Vagina (tissue), 2 donors: ENCODE measurements around the gene PRKCI. TPM values are rescaled to one million over a fixed set of nuclear protein-coding genes. Genes with fewer than 3 reads are reported as not detected.
"Not testable (repeated sequence)": the region's sequence is repeated elsewhere in the genome, so short reads cannot be mapped to it uniquely, and the experiment has no call there.

Experiments used
- DNase-seq, 2 donors: peaks; one replicate each; pipeline ENCODE4 v3.0.0-alpha.2; 2017; ENCODE audit errors: extremely low spot score in 2 of 2
- H3K27ac ChIP-seq: fragments of 200-600 bp; sonication (generic); one replicate; pipeline ENCODE4 v1.5.1; 2019
- H3K27me3 ChIP-seq: fragments of 200-600 bp; sonication (generic); one replicate; pipeline ENCODE4 v1.5.1; 2019
- H3K36me3 ChIP-seq, 2 donors: fragments of 200-600 bp; sonication (generic); one replicate each; pipeline ENCODE4 v1.5.1; 2017 to 2019
- H3K4me1 ChIP-seq: fragments of 200-600 bp; sonication (generic); one replicate; pipeline ENCODE4 v1.5.1; 2019
- H3K4me3 ChIP-seq, 2 donors: fragments of 200-600 bp; sonication (generic); 1 replicate in 1 of 2; 2 replicates in 1 of 2; pipeline ENCODE4 v1.5.1; 2016 to 2019
- H3K9me3 ChIP-seq: fragments of 200-600 bp; sonication (generic); one replicate; pipeline ENCODE4 v1.5.1; 2019
- CTCF ChIP-seq, 3 experiments: fragments of 450-650 bp in 2 of 3; fragments of 200-600 bp in 1 of 3; sonication (generic) in 1 of 3; IDR thresholded peaks; one replicate each; pipeline ENCODE4 v1.5.1; 2017 to 2019; ENCODE audit warnings: antibody characterized with exemption in 3 of 3, mild to moderate bottlenecking in 2 of 3, moderate library complexity in 2 of 3
- POLR2A ChIP-seq, 2 donors: fragments of 450-650 bp; IDR thresholded peaks; one replicate each; pipeline ENCODE4 v1.6.1; 2017; ENCODE audit warnings: antibody characterized with exemption in 2 of 2, mild to moderate bottlenecking in 2 of 2, moderate library complexity in 2 of 2
- POLR2AphosphoS5 ChIP-seq, 2 donors: sonication (generic); formaldehyde crosslinking; IDR thresholded peaks; one replicate each; pipeline ENCODE4 v1.9.0; 2017; ENCODE audit warnings: antibody characterized with exemption in 2 of 2, mild to moderate bottlenecking in 2 of 2, low read depth in 1 of 2; ENCODE audit not compliant: insufficient read depth in 1 of 2
- intact Hi-C: fragments of 100-400 bp; cut with DNase I; formaldehyde crosslinking; loops from one replicate; pipeline ENCODE4 v1.15.1; 2023
- total RNA-seq: library from RNA; depleted of rRNA; stranded (reverse); fragments of >200 nt; gene quantifications from one replicate; pipeline ENCODE4 v1.2.3, GENCODE V29; 2016

Gene PRKCI
- total RNA-seq, 1 donor from 2014 or later: 33.9 TPM

- no peak for DNase-seq
- no peak for TF ChIP-seq POLR2A (IDR thresholded peaks at IDR 0.05)
- no peak for TF ChIP-seq CTCF (IDR thresholded peaks at IDR 0.05)
- TF ChIP-seq POLR2AphosphoS5 (IDR thresholded peaks at IDR 0.05; ENCODE audit: insufficient read depth in 1 of 2, low read depth in 1 of 2): no peak
- Histone ChIP-seq H3K4me3 (no peak overlapping the region), H3K9me3 (no peaks in the 10 kb centered on the region), H3K36me3 (peaks cover 0 to 30% of the 10 kb centered on the region in 2 donors), H3K4me1 (no peaks in the 10 kb centered on the region), H3K27me3 (no peaks in the 10 kb centered on the region), H3K27ac (no peak overlapping the region)
- intact Hi-C loops: no loop called here
These were observed 45.6 kb downstream of the PRKCI start for GRCh38 chr3:170267793-170268192.

GRCh38 chr3:170269673-170270254 lies 47.5 kb downstream of the PRKCI start:
- H3K4me3 ChIP-seq, DNase-seq, H3K4me1 ChIP-seq, H3K27me3 ChIP-seq, H3K27ac ChIP-seq, intact Hi-C loops, H3K9me3 ChIP-seq: not testable (repeated sequence)
- peaks cover 0 to 22% of the 10 kb centered on the region in 2 donors for H3K36me3 ChIP-seq

DNA sequence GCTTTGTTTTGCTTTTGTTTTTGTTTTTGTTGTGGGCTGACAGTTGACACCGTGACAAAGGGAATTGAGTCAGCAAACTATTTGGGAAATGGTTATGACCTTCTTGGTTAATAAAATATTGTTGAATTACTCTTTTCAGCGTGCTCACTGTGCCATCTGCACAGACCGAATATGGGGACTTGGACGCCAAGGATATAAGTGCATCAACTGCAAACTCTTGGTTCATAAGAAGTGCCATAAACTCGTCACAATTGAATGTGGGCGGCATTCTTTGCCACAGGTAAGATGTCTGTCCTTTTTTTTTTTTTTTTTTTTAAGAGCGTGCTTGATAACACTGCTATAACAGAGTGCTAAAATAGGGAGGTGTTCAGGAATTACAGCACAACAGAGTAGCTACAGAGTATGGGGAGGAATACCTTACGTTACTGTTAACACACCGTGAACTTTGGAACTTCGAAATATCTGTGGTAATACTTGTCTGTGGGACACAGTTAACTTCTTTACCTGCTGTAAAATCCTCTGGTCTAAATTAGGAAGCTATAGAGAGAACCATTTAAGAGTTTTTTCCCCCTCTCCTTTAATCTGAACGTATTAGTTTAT lies 48.2 kb downstream of the PRKCI start:
- Histone ChIP-seq H3K27ac (no peak overlapping the region), H3K4me1 (no peaks in the 10 kb centered on the region), H3K4me3 (no peak overlapping the region), H3K9me3 (no peaks in the 10 kb centered on the region), H3K36me3 (peaks cover 0 to 22% of the 10 kb centered on the region in 2 donors), H3K27me3 (no peaks in the 10 kb centered on the region)
- TF ChIP-seq POLR2A (IDR thresholded peaks at IDR 0.05) (no peak), CTCF (IDR thresholded peaks at IDR 0.05) (no peak), POLR2AphosphoS5 (IDR thresholded peaks at IDR 0.05; ENCODE audit: insufficient read depth in 1 of 2, low read depth in 1 of 2) (no peak)
- no peak for DNase-seq
- intact Hi-C loops: no loop called here

- DNase-seq: no peak
- intact Hi-C loops: no loop called here
- Histone ChIP-seq H3K27ac (no peak overlapping the region), H3K27me3 (no peaks in the 10 kb centered on the region), H3K4me1 (no peaks in the 10 kb centered on the region), H3K9me3 (no peaks in the 10 kb centered on the region), H3K4me3 (no peak overlapping the region), H3K36me3 (peaks cover 0 to 15% of the 10 kb centered on the region in 2 donors)
- no peak for TF ChIP-seq POLR2A (IDR thresholded peaks at IDR 0.05)
- TF ChIP-seq POLR2AphosphoS5 (IDR thresholded peaks at IDR 0.05; ENCODE audit: insufficient read depth in 1 of 2, low read depth in 1 of 2): no peak
- no peak for TF ChIP-seq CTCF (IDR thresholded peaks at IDR 0.05)
These were observed 52.4 kb downstream of the PRKCI start for GRCh38 chr3:170274641-170275040.

- Histone ChIP-seq H3K9me3 (no peaks in the 10 kb centered on the region), H3K4me1 (no peaks in the 10 kb centered on the region), H3K4me3 (no peak overlapping the region), H3K27ac (no peak overlapping the region), H3K36me3 (peaks cover 0 to 4% of the 10 kb centered on the region in 2 donors), H3K27me3 (no peaks in the 10 kb centered on the region)
- no peak for DNase-seq
- intact Hi-C loops: no loop called here
- TF ChIP-seq POLR2A (IDR thresholded peaks at IDR 0.05): no peak
- TF ChIP-seq POLR2AphosphoS5 (IDR thresholded peaks at IDR 0.05; ENCODE audit: insufficient read depth in 1 of 2, low read depth in 1 of 2): no peak
- no peak for TF ChIP-seq CTCF (IDR thresholded peaks at IDR 0.05)
These were observed 53.6 kb downstream of the PRKCI start for GRCh38 chr3:170275832-170276231.

GRCh38 chr3:170277311-170277710 lies 55.1 kb downstream of the PRKCI start:
- H3K4me3 ChIP-seq, H3K27me3 ChIP-seq, DNase-seq, intact Hi-C loops, H3K4me1 ChIP-seq, H3K9me3 ChIP-seq, H3K27ac ChIP-seq: not testable (repeated sequence)
- H3K36me3 ChIP-seq: peaks cover 0 to 18% of the 10 kb centered on the region in 2 donors
